NCI-H748 (cell line): ENCODE data around the gene IL1B.

Source experiments
- DNase-seq: peaks from one replicate; lab custom pipeline; 2025; ENCODE audit not compliant: unreplicated experiment; lab: John Stamatoyannopoulos, UW

Gene IL1B

GRCh38 chr2:112787294-112787693, 49.3 kb downstream of the IL1B start:
- no peak for DNase-seq

GRCh38 chr2:112784199-112785189, 52.1 kb downstream of the IL1B start, which contains the start of gene IL1A:
TSS of gene IL1A (minus strand) at chr2:112784493. CDS start at chr2:112783770, 723 bp downstream.
- no peak for DNase-seq

- no peak for DNase-seq
These were observed 53.3 kb downstream of the IL1B start for GRCh38 chr2:112783187-112783714.

GRCh38 chr2:112782234-112782799, 54.3 kb downstream of the IL1B start:
- DNase-seq, result no peak
